IMR-90 (cell line): Measurements from ENCODE around the gene ROBO4. TPM values are rescaled to one million over a fixed set of nuclear protein-coding genes. Genes with fewer than 3 reads are reported as not detected.

Source experiments
- ATAC-seq: fragments of 200-7000 bp; cut with Tn5 transposase; 2 replicates; pipeline ENCODE4 v1.9.1; 2020; ENCODE audit warnings: low read depth, mild to moderate bottlenecking, moderate library complexity
- BruUV-seq: library from RNA; stranded (reverse); fragments of 400-500 nt; replicated peaks from 2 replicates; lab custom pipeline; 2021; lab: Mats Ljungman, UMichigan
- CTCF ChIA-PET: fragments of 300-600 bp; formaldehyde crosslinking; extraction: SDS; loops from one replicate; lab custom pipeline; 2021; ENCODE audit warnings: antibody characterized with exemption; lab: Yijun Ruan, JAX
- POLR2A ChIA-PET: fragments of 300-600 bp; sonication (Branson Sonifier 250); formaldehyde crosslinking; loops from one replicate; lab custom pipeline; 2022; ENCODE audit warnings: antibody characterized with exemption; ENCODE audit not compliant: unreplicated experiment; lab: Charles Lee
- DNase-seq: peaks from one replicate; pipeline ENCODE4 v3.0.0; 2013
- H2AFZ ChIP-seq: replicated peaks from 2 replicates; pipeline ENCODE3; 2013; ENCODE audit warnings: low read length, mild to moderate bottlenecking; ENCODE audit not compliant: poor library complexity
- H2AK5ac ChIP-seq: 2 replicates; pipeline ENCODE4 v1.6.1; 2013; ENCODE audit warnings: low read depth, low read length, inconsistent platforms
- H2AK9ac ChIP-seq: replicated peaks from 2 replicates; pipeline ENCODE3; 2013; ENCODE audit warnings: mild to moderate bottlenecking, low read depth, low read length, moderate library complexity; ENCODE audit not compliant: poor library complexity
- H2BK120ac ChIP-seq: 2 replicates; pipeline ENCODE4 v1.6.1; 2013; ENCODE audit warnings: low read depth, low read length, inconsistent platforms
- H2BK15ac ChIP-seq: 3 replicates; pipeline ENCODE4 v1.6.1; 2013; ENCODE audit warnings: low read depth, low read length, inconsistent platforms
- H2BK20ac ChIP-seq: 2 replicates; pipeline ENCODE4 v1.6.1; 2013; ENCODE audit warnings: low read depth, mild to moderate bottlenecking, inconsistent platforms, low read length, moderate library complexity
- H2BK5ac ChIP-seq: 2 replicates; pipeline ENCODE4 v1.6.1; 2013; ENCODE audit warnings: mild to moderate bottlenecking, low read depth, low read length, inconsistent platforms; ENCODE audit not compliant: poor library complexity, severe bottlenecking
- H3K14ac ChIP-seq: replicated peaks from 2 replicates; pipeline ENCODE4 v1.6.1; 2013; ENCODE audit warnings: low read depth, low read length, inconsistent platforms
- H3K18ac ChIP-seq: 2 replicates; pipeline ENCODE4 v1.6.1; 2013; ENCODE audit warnings: low read depth, low read length, control low read depth
- H3K23ac ChIP-seq: 2 replicates; pipeline ENCODE4 v1.6.1; 2013; ENCODE audit warnings: low read depth, low read length, inconsistent platforms
- H3K27ac ChIP-seq: 2 replicates; pipeline ENCODE4 v1.5.1; 2013; ENCODE audit warnings: mild to moderate bottlenecking, control low read depth, low read length; ENCODE audit not compliant: insufficient read depth
- H3K27me3 ChIP-seq: 2 replicates; pipeline ENCODE4 v1.6.1; 2013; ENCODE audit warnings: low read length; ENCODE audit not compliant: control insufficient read depth, insufficient read depth
- H3K36me3 ChIP-seq: 2 replicates; pipeline ENCODE4 v1.6.1; 2013; ENCODE audit warnings: low read length, mixed read lengths; ENCODE audit not compliant: control insufficient read depth, insufficient read depth
- H3K4ac ChIP-seq: 2 replicates; pipeline ENCODE4 v1.6.1; 2013; ENCODE audit warnings: low read depth, low read length, inconsistent platforms
- H3K4me1 ChIP-seq: 2 replicates; pipeline ENCODE4 v1.6.1; 2013; ENCODE audit warnings: low read length, mixed read lengths; ENCODE audit not compliant: control insufficient read depth, insufficient read depth
- H3K4me2 ChIP-seq: 2 replicates; pipeline ENCODE4 v1.6.1; 2013; ENCODE audit warnings: low read depth, mild to moderate bottlenecking, control low read depth, low read length, moderate library complexity
- H3K4me3 ChIP-seq: 2 replicates; pipeline ENCODE4 v1.5.1; 2013; ENCODE audit warnings: low read depth, mild to moderate bottlenecking, control low read depth, low read length, moderate library complexity; ENCODE audit not compliant: insufficient read depth
- H3K56ac ChIP-seq: 2 replicates; pipeline ENCODE4 v1.6.1; 2013; ENCODE audit warnings: low read length, inconsistent platforms; ENCODE audit not compliant: insufficient read depth; ENCODE audit errors: extremely low read depth
- H3K79me1 ChIP-seq, 2 experiments: 2 replicates each; pipeline ENCODE4 v1.6.1; 2013; ENCODE audit warnings: low read length in 2 of 2, inconsistent platforms in 1 of 2, low read depth in 1 of 2
- H3K9ac ChIP-seq: 2 replicates; pipeline ENCODE4 v1.6.1; 2013; ENCODE audit warnings: low read depth, low read length, control low read depth
- H3K9me1 ChIP-seq: 2 replicates; pipeline ENCODE4 v1.6.1; 2013; ENCODE audit warnings: low read length, inconsistent platforms; ENCODE audit not compliant: insufficient read depth
- H3K9me3 ChIP-seq: 2 replicates; pipeline ENCODE4 v1.6.1; 2013; ENCODE audit warnings: low read length; ENCODE audit not compliant: control insufficient read depth, insufficient read depth
- H4K20me1 ChIP-seq: 2 replicates; pipeline ENCODE4 v1.6.1; 2013; ENCODE audit warnings: low read length, inconsistent platforms; ENCODE audit not compliant: insufficient read depth
- H4K5ac ChIP-seq: 2 replicates; pipeline ENCODE4 v1.6.1; 2013; ENCODE audit warnings: mild to moderate bottlenecking, low read depth, low read length, control low read depth
- H4K8ac ChIP-seq, 2 experiments: 2 replicates each; pipeline ENCODE4 v1.6.1; 2013; ENCODE audit warnings: low read depth in 2 of 2, low read length in 2 of 2, control low read depth in 1 of 2, inconsistent platforms in 1 of 2
- H4K91ac ChIP-seq: 2 replicates; pipeline ENCODE4 v1.6.1; 2013; ENCODE audit warnings: low read depth, low read length, inconsistent platforms; ENCODE audit not compliant: insufficient read depth
- BHLHE40 ChIP-seq: fragments of 150-350 bp; IDR thresholded peaks from 2 replicates; pipeline ENCODE4 v1.6.1; 2016; ENCODE audit warnings: mild to moderate bottlenecking, low read depth, low read length
- CEBPB ChIP-seq: IDR thresholded peaks from 2 replicates; pipeline ENCODE4 v1.6.1; 2012; ENCODE audit warnings: low read depth, low read length, improper control_type of control experiment
- CHD1 ChIP-seq: IDR thresholded peaks from 2 replicates; pipeline ENCODE4 v1.6.1; 2012; ENCODE audit warnings: low read depth, low read length, improper control_type of control experiment
- FOS ChIP-seq: fragments of 150-350 bp; IDR thresholded peaks from 2 replicates; pipeline ENCODE4 v1.6.1; 2016; ENCODE audit warnings: low read depth, low read length
- MAFK ChIP-seq: IDR thresholded peaks from 2 replicates; pipeline ENCODE4 v1.6.1; 2012; ENCODE audit warnings: low read depth, low read length, improper control_type of control experiment
- MAZ ChIP-seq: IDR thresholded peaks from 2 replicates; pipeline ENCODE4 v1.6.1; 2012; ENCODE audit warnings: low read depth, mild to moderate bottlenecking, low read length, improper control_type of control experiment, moderate library complexity, borderline replicate concordance
- MXI1 ChIP-seq: IDR thresholded peaks from 2 replicates; pipeline ENCODE4 v1.6.1; 2012; ENCODE audit warnings: low read depth, mild to moderate bottlenecking, low read length, moderate library complexity, borderline replicate concordance
- NFE2L2 ChIP-seq: fragments of 150-350 bp; IDR thresholded peaks from 2 replicates; pipeline ENCODE4 v1.6.1; 2016; ENCODE audit warnings: low read depth, mild to moderate bottlenecking, low read length
- POLR2A ChIP-seq: IDR thresholded peaks from 2 replicates; pipeline ENCODE4 v1.6.1; 2012; ENCODE audit warnings: mild to moderate bottlenecking, low read depth, low read length
- RAD21 ChIP-seq: IDR thresholded peaks from 2 replicates; pipeline ENCODE4 v1.6.1; 2012; ENCODE audit warnings: low read length, improper control_type of control experiment
- RCOR1 ChIP-seq: IDR thresholded peaks from 2 replicates; pipeline ENCODE4 v1.6.1; 2012; ENCODE audit warnings: mild to moderate bottlenecking, low read length, improper control_type of control experiment; ENCODE audit not compliant: insufficient replicate concordance
- RFX5 ChIP-seq: IDR thresholded peaks from 2 replicates; pipeline ENCODE4 v1.8.0; 2012; ENCODE audit warnings: low read depth, mild to moderate bottlenecking, low read length, moderate library complexity
- SMC3 ChIP-seq: fragments of 150-350 bp; IDR thresholded peaks from 2 replicates; pipeline ENCODE4 v1.6.1; 2016; ENCODE audit warnings: low read depth, mild to moderate bottlenecking, antibody characterized with exemption, low read length, moderate library complexity
- WGBS, 2 experiments: methylation state at CpG; one replicate each; pipeline versions ENCODE4 v1.1.5 to v1.1.7; 2013; ENCODE audit warnings: missing lambda C conversion rate in 2 of 2; ENCODE audit not compliant: insufficient read length in 1 of 2; ENCODE audit errors: extremely low coverage in 2 of 2; 5-methylcytosine and 5-hydroxymethylcytosine counted together
- dilution Hi-C: fragments of 300-500 bp; cut with HindIII; formaldehyde crosslinking; loops from one replicate; pipeline ENCODE4 v1.14.3; 2018; ENCODE audit warnings: low sequenced_read_pairs; ENCODE audit not compliant: unreplicated experiment
- in situ Hi-C: fragments of 300-500 bp; cut with MboI; formaldehyde crosslinking; loops from 3 replicates; pipeline ENCODE4 v1.14.3; 2019; ENCODE audit warnings: low sequenced_read_pairs, inconsistent platforms, mixed read lengths
- intact Hi-C: fragments of 100-400 bp; cut with micrococcal nuclease; formaldehyde crosslinking; loops from 2 replicates; pipeline ENCODE4 v1.10.0; 2022
- polyA plus RNA-seq, 3 experiments: library from polyadenylated mRNA; depleted of rRNA; stranded (reverse); fragments of >200 nt; gene quantifications; 2 replicates each; pipeline ENCODE4 v1.2.3, GENCODE V29; 2012; ENCODE audit warnings: low replicate concordance in 1 of 3
- total RNA-seq: library from RNA; depleted of rRNA; stranded (reverse); fragments of >200 nt; gene quantifications from 2 replicates; pipeline ENCODE4 v1.2.3, GENCODE V29; 2012
- TF ChIP-seq, protein P1 (sequence below): conservative IDR thresholded peaks from 2 replicates; pipeline ENCODE4 v1.5.1; 2012; ENCODE audit warnings: mild to moderate bottlenecking, low read depth, low read length, improper control_type of control experiment
- TF ChIP-seq, protein P2 (sequence below): fragments of 150-350 bp; IDR thresholded peaks from 2 replicates; pipeline ENCODE4 v1.6.1; 2017; ENCODE audit warnings: mild to moderate bottlenecking, antibody characterized with exemption, low read length, low read depth
- TF ChIP-seq, protein P3 (sequence below): fragments of 150-350 bp; IDR thresholded peaks from 2 replicates; pipeline ENCODE4 v1.6.1; 2016; ENCODE audit warnings: low read depth, mild to moderate bottlenecking, low read length, moderate library complexity, borderline replicate concordance

ROBO4 gene
- total and polyA plus RNA-seq, 2 of the 4 experiments (the other 2 are of a cell fraction) = 0.72 to 0.82 TPM

DNA sequence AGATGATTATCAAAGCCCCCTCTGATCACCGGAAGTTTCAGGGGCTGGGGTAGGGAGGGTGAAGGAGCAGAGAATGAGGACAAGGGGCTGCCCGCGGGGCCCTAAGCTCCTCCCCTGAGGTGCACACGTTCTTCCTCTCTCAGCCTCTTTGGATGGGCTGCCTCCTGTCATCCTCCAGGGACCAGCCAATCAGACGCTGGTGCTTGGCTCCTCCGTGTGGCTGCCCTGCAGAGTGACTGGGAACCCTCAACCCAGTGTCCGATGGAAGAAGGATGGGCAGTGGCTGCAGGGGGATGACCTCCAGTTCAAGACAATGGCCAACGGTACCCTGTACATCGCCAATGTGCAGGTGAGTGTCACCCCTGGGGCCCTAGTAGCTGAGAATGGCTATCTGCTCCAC is 24.9 kb downstream of the ROBO4 start:
- no TSS peak for BruUV-seq
- no peak overlapping the region for H3K4me2 ChIP-seq
- H2AK5ac ChIP-seq = peak overlapping the region; percentile 12; the same call in 1 of the 2 replicates
- H2AK9ac ChIP-seq = no peak overlapping the region
- H3K14ac ChIP-seq = no peak overlapping the region
- H3K18ac ChIP-seq = no peak overlapping the region
- dilution Hi-C loops (no loop called here), in situ Hi-C loops (no loop called here), intact Hi-C loops (loop anchor here (10.0 kb wide), 1 partner anchor 532 kb away; no protein-coding TSS in a partner anchor)
- no peak overlapping the region for H3K4ac ChIP-seq
- H2BK20ac ChIP-seq = no peak overlapping the region
- H3K9me3 ChIP-seq = no peaks in the 10 kb centered on the region
- H4K20me1 ChIP-seq = no peaks in the 10 kb centered on the region
- H3K27ac ChIP-seq = no peak overlapping the region
- H3K4me3 ChIP-seq = no peak overlapping the region
- no peaks in the 10 kb centered on the region; the same call in 1 of the 2 replicates for H3K9me1 ChIP-seq
- CTCF ChIA-PET = interaction anchor here (1.2 kb wide), 1 partner anchor 229 kb away, joined by 3 read pairs; no protein-coding TSS in a partner anchor
- H2BK120ac ChIP-seq = no peak overlapping the region
- no peak overlapping the region for H3K23ac ChIP-seq
- DNase-seq (no peak), ATAC-seq (no peak)
- no peak overlapping the region for H2AFZ ChIP-seq
- no peak overlapping the region for H4K8ac ChIP-seq
- H3K36me3 ChIP-seq = no peaks in the 10 kb centered on the region
- peaks cover 0 to 10% of the 10 kb centered on the region in 2 experiments; a peak in 2 of 4 replicates for H3K79me1 ChIP-seq
- peaks cover 5% of the 10 kb centered on the region for H3K4me1 ChIP-seq
- H3K56ac ChIP-seq = no peak overlapping the region
- H2BK5ac ChIP-seq = no peak overlapping the region
- H4K5ac ChIP-seq = no peak overlapping the region
- POLR2A ChIA-PET = no interaction called here
- no peak overlapping the region for H2BK15ac ChIP-seq
- TF ChIP-seq, protein P1, sequence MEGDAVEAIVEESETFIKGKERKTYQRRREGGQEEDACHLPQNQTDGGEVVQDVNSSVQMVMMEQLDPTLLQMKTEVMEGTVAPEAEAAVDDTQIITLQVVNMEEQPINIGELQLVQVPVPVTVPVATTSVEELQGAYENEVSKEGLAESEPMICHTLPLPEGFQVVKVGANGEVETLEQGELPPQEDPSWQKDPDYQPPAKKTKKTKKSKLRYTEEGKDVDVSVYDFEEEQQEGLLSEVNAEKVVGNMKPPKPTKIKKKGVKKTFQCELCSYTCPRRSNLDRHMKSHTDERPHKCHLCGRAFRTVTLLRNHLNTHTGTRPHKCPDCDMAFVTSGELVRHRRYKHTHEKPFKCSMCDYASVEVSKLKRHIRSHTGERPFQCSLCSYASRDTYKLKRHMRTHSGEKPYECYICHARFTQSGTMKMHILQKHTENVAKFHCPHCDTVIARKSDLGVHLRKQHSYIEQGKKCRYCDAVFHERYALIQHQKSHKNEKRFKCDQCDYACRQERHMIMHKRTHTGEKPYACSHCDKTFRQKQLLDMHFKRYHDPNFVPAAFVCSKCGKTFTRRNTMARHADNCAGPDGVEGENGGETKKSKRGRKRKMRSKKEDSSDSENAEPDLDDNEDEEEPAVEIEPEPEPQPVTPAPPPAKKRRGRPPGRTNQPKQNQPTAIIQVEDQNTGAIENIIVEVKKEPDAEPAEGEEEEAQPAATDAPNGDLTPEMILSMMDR = no peak
- no peak for TF ChIP-seq RCOR1
- TF ChIP-seq MAFK = no peak
- TF ChIP-seq FOS = no peak
- TF ChIP-seq MXI1 = no peak
- TF ChIP-seq POLR2A = no peak
- TF ChIP-seq MAZ = no peak
- TF ChIP-seq CEBPB = no peak
- no peak for TF ChIP-seq RAD21
- TF ChIP-seq SMC3 = no peak
- no peak for TF ChIP-seq CHD1
- TF ChIP-seq, protein P2, sequence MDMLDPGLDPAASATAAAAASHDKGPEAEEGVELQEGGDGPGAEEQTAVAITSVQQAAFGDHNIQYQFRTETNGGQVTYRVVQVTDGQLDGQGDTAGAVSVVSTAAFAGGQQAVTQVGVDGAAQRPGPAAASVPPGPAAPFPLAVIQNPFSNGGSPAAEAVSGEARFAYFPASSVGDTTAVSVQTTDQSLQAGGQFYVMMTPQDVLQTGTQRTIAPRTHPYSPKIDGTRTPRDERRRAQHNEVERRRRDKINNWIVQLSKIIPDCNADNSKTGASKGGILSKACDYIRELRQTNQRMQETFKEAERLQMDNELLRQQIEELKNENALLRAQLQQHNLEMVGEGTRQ = no peak
- TF ChIP-seq NFE2L2 = no peak
- TF ChIP-seq, protein P3, sequence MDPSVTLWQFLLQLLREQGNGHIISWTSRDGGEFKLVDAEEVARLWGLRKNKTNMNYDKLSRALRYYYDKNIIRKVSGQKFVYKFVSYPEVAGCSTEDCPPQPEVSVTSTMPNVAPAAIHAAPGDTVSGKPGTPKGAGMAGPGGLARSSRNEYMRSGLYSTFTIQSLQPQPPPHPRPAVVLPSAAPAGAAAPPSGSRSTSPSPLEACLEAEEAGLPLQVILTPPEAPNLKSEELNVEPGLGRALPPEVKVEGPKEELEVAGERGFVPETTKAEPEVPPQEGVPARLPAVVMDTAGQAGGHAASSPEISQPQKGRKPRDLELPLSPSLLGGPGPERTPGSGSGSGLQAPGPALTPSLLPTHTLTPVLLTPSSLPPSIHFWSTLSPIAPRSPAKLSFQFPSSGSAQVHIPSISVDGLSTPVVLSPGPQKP = no peak
- no peak for TF ChIP-seq BHLHE40
- no peak for TF ChIP-seq RFX5
- no peak overlapping the region for H3K9ac ChIP-seq
- peaks cover 56% of the 10 kb centered on the region for H3K27me3 ChIP-seq
- H4K91ac ChIP-seq = no peak overlapping the region
- 46% methylated on average over 2 of the region's 9 CpGs; no CpG with 5 or more reads in 1 of the 2 experiments for WGBS, 2 experiments
